GM12874 (cell line): ENCODE results near the gene ANO9.

ENCODE experiments used
- TF ChIP-seq, protein P1 (sequence below): IDR thresholded peaks from 2 replicates; pipeline ENCODE4 v1.5.1; 2011; ENCODE audit warnings: low read depth, mild to moderate bottlenecking, control low read depth, low read length, moderate library complexity; ENCODE audit not compliant: insufficient read depth

The ANO9 gene

DNA sequence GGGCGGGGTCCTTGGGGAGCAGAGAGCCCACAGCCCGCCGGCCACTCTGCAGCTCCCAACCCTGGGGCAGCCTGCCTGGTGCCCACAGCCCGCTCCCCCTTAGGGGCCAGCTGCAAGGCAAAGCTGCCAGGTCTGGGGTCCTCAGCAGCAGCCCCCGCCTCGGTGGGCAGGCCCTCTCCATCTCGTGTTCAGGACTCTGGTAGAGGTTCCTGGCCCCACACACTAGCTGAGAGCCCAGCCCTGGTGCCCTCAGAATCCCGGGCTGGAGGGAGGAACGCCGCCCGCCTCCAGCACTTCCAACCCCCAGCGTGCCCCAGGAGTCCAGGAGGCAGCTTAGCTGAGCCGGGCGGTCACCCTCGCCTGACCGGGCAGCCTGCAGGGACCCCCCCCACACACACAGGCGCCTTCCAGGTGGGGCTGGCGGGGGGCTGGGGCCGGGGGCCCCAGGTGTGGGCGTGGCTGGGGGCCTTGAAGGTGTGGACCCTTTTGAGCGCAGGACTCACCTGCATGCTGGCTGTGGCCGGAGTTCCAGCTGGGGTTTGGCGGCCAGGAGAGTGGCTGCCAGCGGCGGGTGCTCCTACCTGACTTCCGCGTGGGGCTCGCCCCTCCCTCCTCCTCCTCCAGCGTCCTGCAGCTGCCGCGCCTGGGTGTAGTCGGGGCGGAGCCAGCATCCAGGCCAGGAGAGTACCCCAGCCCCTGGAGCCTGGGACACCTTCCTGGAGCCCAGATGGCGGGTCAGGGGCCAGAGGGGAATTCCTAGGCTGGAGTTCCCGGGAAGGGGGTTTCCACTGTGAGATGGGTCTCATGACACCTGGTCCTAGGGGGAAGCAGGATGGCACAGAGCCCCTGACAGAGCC, at the start of gene ANO9:
Gene ANO9 (minus strand): TSS at position 594 of the 857 bp plus-strand sequence. CDS start 85 bp downstream, at position 509.
- TF ChIP-seq, protein P1, sequence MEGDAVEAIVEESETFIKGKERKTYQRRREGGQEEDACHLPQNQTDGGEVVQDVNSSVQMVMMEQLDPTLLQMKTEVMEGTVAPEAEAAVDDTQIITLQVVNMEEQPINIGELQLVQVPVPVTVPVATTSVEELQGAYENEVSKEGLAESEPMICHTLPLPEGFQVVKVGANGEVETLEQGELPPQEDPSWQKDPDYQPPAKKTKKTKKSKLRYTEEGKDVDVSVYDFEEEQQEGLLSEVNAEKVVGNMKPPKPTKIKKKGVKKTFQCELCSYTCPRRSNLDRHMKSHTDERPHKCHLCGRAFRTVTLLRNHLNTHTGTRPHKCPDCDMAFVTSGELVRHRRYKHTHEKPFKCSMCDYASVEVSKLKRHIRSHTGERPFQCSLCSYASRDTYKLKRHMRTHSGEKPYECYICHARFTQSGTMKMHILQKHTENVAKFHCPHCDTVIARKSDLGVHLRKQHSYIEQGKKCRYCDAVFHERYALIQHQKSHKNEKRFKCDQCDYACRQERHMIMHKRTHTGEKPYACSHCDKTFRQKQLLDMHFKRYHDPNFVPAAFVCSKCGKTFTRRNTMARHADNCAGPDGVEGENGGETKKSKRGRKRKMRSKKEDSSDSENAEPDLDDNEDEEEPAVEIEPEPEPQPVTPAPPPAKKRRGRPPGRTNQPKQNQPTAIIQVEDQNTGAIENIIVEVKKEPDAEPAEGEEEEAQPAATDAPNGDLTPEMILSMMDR: no peak

DNA sequence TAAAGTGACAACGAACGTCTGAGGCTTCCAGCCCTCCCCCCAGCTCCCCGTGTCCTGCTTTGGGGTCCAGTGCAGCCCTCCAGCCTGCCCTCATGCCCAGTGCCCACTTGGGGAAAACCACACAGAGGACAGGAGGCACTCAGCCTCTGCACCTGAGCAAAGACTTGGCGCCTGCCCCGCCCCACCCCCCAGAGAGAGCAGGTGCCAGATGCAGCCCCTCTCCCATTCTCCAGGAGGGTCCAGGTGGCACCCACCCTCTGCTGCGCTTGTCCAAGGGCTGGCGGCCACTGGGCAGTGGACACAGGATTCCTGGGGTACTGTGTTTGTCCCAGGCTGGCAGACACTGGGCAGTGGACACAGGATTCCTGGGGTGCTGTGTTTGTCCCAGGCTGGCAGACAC, 49.5 kb upstream of the ANO9 start:
- TF ChIP-seq, protein P1: no peak

DNA sequence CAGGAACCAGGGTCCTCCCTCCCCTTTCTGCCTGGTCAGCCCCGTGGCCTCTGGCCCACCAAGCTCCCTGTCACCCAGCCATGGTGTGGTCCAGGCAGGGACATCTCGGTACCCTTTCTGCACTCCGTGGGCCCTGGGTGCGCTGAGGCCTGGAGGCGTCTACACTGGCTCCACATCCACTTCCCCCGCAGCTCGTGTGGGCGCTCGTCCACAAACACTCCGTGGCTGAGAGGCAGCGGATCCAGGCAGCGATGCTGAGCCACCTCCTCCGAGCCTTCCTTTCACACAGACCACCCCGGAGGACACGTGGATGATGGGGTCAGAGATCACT, 49.1 kb upstream of the ANO9 start:
- TF ChIP-seq, protein P1: no peak

- TF ChIP-seq, protein P1: no peak
Observed at GRCh38 chr11:490186-490929, 48.5 kb upstream of the ANO9 start.

DNA sequence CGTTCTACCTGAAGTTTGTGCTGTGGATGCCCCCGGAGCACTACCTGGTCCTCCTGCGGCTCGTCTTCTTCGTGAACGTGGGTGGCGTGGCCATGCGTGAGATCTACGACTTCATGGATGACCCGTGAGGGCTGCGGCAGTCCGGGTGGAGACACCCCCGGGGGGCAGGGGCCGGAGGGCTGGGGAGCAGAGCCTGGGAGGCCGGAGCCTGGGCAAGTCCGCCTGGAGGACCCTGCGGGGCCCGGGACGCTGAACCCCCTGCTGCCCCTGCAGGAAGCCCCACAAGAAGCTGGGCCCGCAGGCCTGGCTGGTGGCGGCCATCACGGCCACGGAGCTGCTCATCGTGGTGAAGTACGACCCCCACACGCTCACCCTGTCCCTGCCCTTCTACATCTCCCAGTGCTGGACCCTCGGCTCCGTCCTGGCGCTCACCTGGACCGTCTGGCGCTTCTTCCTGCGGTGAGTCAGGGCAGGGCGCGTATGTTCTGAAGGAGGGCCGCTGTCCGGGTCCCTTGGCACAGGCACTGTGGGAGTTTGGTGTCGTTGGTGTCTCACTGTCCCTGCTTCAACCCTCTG, 47.9 kb upstream of the ANO9 start:
- TF ChIP-seq, protein P1: no peak

GRCh38 chr11:488992-489391, 47.2 kb upstream of the ANO9 start:
- TF ChIP-seq, protein P1: no peak

DNA sequence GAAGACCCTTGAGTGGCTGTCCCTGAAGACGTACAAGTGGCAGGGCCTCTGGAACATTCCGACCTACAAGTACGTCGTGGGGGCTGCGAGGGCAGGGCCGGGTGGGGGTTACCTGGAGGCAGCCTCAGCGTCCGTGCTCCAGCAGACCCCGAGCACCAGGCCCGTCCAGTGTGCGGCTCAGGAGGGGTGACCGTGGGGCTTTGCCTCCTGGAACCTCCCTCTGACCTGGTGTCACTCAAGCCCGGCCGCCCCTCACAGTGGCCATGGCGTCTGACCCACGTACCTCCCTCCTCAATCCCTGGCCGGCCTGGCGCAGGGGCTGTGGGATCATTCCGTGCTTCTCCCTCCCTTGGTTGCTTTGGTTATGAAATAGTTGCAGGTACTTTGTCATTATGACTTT, 46.8 kb upstream of the ANO9 start:
- TF ChIP-seq, protein P1: no peak
